ENCODE data around the gene OR52N1.

OR52N1 gene

DNA sequence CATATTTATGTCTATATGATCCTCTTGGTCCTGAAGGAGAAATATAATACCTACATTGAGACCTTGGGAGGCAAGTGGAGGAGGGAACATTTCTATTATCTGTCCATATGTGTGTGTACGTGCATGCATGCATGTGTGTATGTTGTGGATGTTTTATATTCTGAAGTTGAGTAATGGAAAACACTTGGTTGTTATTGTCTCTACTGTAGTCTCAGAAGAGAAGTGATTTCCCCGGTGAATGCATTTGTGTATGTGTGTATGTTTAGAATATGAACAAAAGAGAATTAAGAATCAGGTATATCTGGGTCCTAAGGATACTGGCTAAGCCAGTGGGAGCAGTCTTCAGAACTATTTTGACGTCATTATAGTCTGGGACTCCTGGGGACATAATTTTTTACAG lies at the start of gene OR52N1:
OR52N1 (minus strand) TSS at position 101 of the 400 bp plus-strand sequence. CDS start 2,449 bp downstream, outside the sequence.
- no peak for DNase-seq (ENCODE audit: low spot score)

- no peak for DNase-seq (ENCODE audit: low spot score)
Observed at GRCh38 chr11:5837695-5838094, 46.6 kb upstream of the OR52N1 start.

DNA sequence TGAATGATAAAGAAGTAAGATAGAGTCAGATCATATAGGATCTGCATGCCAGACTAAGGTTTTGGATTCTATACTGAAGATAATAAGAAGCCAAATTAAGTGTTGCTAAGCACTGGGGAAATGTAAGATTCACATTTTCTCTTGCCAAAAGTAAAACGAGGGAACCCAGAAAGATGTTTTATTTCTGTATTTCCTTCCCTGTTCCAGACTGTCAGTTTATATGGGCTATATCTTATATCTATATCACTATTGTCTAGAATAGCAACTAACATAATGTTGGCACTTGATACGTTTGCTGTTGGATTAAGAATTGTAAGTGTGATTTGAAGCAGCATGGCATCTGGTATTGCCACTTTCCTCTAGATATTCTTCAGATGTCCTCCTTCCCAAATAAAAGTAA lies 42.4 kb upstream of the OR52N1 start:
- DNase-seq (ENCODE audit: low spot score), result no peak

- no peak for DNase-seq (ENCODE audit: low spot score)
Observed at GRCh38 chr11:5831196-5831829, 40.2 kb upstream of the OR52N1 start.

DNA sequence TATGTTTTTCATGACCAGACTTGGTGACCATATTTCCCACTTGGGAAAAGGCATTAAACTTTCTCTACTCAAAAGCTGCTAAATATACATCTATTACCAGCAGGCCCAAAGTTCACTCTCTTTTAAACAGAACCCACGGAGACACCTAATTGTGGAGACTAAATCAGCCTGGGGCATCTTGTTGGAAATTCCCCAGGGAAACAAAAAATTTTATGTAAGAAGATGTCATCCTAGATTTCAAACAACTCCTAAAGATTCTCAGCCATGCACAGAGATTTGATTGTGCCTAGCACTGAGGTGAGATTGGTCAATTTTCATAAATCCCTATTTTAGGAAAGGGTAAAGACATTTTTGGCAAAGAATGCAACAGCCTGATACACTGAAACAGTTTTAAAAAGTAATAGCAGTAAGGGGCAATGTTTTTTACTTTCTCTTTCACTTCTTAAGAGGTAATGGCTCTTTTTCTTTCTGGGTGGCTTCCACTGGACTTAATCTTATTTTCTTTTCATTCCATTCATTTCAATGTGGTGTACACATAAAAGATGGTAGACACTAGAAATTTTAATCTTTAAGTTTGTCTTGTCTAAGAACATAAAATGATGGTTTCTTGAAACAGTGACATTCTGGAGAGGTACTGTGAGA lies 27.3 kb upstream of the OR52N1 start:
- no peak for DNase-seq (ENCODE audit: low spot score)

DNA sequence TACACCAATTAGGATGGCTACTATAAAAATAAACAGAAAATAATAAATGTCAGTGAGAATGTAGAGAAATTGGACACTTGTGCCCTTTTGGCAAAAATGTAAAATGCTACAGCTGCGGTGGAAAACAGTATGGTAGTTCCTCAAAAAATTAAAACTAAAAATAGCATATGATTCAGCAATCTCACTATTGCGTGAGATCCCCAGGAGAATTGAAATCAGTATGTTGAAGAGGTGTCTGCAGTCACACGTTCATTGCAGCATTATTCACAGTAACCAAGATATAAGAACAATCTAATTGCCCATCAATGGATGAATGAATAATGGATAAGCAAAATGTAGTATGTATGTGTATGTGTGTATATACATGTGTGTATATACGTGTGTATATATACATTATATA lies 24.5 kb upstream of the OR52N1 start:
- peak; percentile 24 for DNase-seq (ENCODE audit: low spot score)

DNA sequence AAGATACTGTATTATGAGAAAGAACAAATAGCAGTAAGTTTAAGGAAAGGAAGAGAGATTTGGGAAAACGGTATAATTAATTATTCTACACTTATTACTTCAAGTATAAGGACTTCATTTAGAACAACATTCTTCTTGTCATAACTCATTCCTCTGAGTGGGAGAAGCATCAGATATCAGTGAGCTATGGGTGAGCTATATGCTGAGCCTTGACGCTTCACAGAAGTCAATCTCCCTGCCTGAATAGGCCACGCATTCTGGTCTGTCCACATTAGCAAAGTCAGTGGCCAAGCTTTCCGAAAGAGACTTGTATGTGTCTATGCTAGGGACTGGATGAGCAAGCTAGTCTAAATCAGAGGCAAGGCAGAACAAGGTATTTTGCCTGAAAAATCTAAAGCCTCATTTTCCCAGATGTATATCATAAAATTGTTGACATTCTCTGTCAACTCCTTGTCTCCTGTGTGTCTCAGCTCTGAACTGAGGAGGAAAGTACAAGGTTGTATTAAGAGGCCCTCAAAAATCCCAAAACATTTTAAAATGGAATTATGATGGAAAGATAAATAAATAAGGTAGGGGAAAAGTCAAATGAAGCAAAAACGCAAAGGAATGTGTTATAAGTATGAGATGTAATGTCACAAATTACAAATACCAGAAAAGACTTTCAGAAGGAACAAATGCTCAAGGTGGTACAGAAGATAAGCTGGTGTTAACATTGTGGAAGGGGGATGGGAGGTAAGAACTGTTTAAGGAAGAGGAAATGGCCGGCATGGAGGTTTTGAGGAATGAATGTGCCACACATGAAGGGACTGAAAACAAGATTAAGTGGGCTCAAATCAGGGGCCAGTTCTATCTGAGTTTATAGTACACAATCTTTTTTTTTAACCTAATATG lies 19.1 kb upstream of the OR52N1 start:
- no peak for DNase-seq (ENCODE audit: low spot score)

- DNase-seq (ENCODE audit: low spot score), result no peak
Observed at GRCh38 chr11:5809122-5809519, 18.1 kb upstream of the OR52N1 start.

DNA sequence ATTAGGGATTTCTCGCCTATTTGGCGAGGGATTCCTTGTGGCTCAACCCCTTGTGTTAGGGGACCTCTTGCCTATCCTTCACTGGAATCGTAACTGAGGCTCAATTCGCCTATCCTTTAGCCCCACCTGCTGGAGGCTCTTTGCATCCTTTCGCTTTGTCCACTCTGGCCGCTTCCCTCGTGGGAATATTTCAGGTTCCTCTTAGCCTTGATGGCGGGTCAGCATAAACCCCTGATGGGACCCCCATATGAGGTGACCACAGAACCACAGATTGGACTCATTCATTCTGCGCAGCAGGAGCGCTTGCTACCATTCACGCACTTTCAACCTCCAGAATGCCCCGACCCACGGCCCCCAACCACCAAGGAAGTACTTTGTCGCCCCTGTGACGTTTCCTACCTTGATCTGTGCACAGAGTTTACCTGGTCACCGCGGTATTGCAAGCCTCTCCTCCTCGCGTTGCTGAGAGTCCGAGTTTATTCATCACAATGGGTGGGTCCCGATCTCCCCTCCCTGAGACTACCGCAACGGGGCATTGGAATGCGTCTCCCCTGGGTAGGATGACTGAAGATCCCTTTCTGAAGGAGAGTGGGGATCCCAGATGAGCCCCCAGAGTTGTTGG lies 17.5 kb upstream of the OR52N1 start, which contains the start of gene OR52N2:
OR52N2 (plus strand) TSS at position 425 of the 622 bp plus-strand sequence. CDS start 11,412 bp downstream, outside the sequence.
- peak; percentile 77 for DNase-seq (ENCODE audit: low spot score)

DNA sequence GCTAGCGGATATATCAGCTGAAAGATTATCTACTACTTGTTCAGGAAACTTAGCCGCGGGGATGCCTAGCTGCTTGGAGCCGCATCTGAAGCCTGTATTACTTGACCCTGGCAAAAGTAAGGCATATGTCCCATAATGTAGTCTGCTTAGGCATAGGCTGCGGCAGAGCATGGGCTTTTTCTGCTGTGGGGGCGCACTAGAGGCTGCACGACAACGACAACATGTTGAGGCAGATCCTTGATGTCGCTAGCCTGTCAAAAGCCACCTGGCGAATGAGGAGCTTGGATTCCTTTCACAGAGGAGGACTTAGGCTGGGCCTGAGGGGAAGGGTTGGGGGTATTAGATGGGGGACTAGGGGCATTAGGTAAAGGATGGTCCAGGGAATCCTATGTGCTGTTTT lies 16.5 kb upstream of the OR52N1 start:
- DNase-seq (ENCODE audit: low spot score), result no peak

DNA sequence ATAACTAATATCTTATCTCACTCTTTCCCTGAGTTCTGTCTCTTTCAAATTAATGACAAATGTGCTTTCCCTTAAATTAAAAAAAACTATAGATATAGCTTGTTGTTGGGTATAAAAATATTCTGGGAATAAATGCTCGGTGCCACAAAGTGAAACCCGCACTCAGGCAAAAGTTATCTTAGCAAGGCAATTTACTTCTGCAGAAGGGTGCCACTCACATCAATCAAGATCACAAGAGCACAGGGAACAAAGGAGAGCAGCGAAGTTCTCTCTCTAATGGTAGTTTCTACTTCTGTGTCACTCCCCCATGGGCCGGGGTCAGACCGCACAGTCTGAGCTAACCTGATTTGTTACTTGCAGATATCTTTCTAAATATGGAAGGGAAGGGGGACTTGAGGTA lies 12.9 kb upstream of the OR52N1 start:
- no peak for DNase-seq (ENCODE audit: low spot score)

DNA sequence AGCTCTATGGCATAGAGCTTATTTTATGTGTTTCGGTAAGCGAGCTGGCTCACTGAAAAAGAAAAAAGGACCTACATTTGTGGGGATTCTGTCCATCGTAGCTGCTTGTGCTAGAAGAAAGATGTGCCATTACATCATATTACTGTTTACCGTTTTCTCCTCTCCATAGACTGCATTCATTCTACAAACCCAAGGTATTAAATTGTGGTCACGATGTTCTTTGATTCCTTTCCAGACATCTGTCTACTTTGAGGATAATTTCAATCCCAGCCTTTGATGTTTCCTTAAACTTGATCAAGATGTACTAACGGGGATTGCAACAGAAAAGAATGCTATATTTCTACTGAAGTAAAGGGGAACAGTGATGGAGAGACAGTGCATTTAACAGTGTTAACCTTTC lies 5.5 kb upstream of the OR52N1 start:
- no peak for DNase-seq (ENCODE audit: low spot score)

- DNase-seq (ENCODE audit: low spot score), result no peak
Observed at GRCh38 chr11:5783255-5783654, 7.8 kb downstream of the OR52N1 start, which contains the start of gene OR52N5. TSS of gene OR52N5 (minus strand) at chr11:5783355. CDS start at chr11:5778634, 4,721 bp downstream.

- DNase-seq (ENCODE audit: low spot score), result no peak
Observed at GRCh38 chr11:5767056-5767455, 24.0 kb downstream of the OR52N1 start.

DNA sequence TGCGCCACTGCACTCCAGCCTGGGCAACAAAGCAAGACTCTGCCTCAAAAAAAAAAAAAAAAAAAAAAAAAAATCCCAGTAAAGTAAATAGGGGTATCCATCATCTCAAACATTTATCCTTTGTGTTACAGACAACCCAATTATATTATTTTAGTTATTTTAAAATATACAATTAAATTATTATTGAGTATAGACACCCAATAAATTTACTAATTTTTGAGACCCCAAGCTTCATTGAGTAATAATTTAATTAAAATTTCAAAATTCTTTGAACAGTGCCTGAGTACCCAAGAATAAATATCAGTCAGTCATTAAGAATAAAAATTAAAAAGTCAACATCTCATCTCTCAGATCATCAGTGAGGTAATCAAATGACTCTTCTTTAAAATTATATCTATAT lies 37.1 kb downstream of the OR52N1 start, which contains the start of gene OR52N4:
OR52N4 (plus strand) TSS at position 301 of the 400 bp plus-strand sequence. CDS start 498 bp downstream, outside the sequence.
- no peak for DNase-seq (ENCODE audit: low spot score)

DNA sequence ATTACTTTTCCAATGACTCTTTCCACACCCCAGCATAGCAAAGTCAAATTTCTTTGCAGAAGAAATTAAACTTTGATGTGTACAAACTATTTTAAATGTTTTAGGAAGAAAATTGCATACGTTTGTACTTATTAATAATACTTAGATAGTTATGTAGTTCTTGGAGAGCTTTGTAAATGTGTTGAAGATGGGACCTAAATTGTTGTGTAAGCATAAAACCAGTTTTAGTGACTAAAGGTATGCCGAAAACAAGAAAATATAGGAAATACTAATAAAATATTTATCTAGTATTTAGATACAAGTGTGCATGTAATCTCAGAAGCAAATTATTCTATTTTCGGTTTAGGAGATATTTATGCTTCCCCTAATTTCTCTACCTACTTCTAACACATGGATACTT lies 41.2 kb downstream of the OR52N1 start:
- DNase-seq (ENCODE audit: low spot score), result no peak

GRCh38 chr11:5746614-5747013 lies 44.5 kb downstream of the OR52N1 start:
- DNase-seq (ENCODE audit: low spot score), result no peak

- no peak for DNase-seq (ENCODE audit: low spot score)
Observed at GRCh38 chr11:5738431-5738830, 52.6 kb downstream of the OR52N1 start.

DNA sequence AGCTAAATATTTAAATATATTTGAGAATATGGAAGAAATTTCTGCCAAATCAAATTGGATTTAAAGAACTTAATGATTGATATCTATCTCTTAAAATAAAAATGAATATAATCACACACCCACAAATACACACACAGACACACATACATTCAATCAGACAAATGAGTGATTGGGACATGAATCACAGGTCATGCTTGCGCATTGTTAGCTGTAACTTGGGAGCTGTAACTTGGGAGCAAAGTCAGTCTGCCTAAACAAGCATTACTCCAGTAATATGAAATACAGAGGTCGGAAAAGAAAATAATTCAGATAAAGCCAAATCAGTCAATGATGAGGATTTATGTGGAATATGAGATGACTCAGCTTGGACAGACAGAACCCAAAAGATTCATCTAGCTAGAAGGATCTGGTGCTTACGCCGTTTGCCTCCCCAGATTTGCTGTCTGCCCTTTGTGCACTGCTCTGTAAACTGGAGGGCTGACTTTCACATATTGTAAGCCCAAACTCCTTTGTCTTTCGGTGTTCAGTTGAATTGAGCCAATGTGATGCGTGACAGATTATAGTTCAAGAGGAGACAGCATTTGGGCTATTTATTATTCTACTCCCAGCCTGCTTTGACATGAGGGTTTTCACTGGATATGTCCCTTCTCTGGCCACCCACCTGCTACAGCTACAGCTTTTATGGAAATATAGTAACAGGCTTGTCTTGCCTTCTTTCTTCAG lies 53.2 kb downstream of the OR52N1 start:
- no peak for DNase-seq (ENCODE audit: low spot score)

DNA sequence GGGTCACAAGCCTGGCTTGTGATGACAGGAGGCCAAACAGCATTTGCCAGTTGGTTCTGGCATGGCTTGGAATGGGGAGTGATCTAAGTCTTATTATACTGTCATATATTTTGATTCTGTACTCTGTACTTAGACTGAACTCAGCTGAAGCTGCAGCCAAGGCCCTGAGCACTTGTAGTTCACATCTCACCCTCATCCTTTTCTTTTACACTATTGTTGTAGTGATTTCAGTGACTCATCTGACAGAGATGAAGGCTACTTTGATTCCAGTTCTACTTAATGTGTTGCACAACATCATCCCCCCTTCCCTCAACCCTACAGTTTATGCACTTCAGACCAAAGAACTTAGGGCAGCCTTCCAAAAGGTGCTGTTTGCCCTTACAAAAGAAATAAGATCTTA lies 54.0 kb downstream of the OR52N1 start:
- DNase-seq (ENCODE audit: low spot score), result no peak
